Epithelial cell of proximal tubule (primary cell): ENCODE data around the gene ZNF14. TPM values are rescaled to one million over a fixed set of nuclear protein-coding genes. Genes with fewer than 3 reads are reported as not detected.

Experiments
- DNase-seq: peaks from one replicate; pipeline ENCODE4 v3.0.0-alpha.2; 2011; ENCODE audit warnings: low read depth
- H3K4me3 ChIP-seq: 2 replicates; pipeline ENCODE4 v1.5.1; 2011; ENCODE audit warnings: low read depth, mild to moderate bottlenecking, low read length
- CTCF ChIP-seq: conservative IDR thresholded peaks from 2 replicates; pipeline ENCODE4 v1.5.1; 2012; ENCODE audit warnings: low read depth, mild to moderate bottlenecking, low read length
- total RNA-seq: library from RNA; depleted of rRNA; stranded (reverse); fragments of >200 nt; gene quantifications from 2 replicates; pipeline ENCODE4 v1.2.3, GENCODE V29; 2015

Gene ZNF14
- total RNA-seq, 1 donor from 2014 or later: 2.7 TPM

GRCh38 chr19:19743176-19743575 is 10.3 kb upstream of the ZNF14 start:
- TF ChIP-seq CTCF: no peak
- DNase-seq: no peak
- H3K4me3 ChIP-seq: no peak overlapping the region

GRCh38 chr19:19742773-19743172 is 9.9 kb upstream of the ZNF14 start:
- no peak for TF ChIP-seq CTCF
- DNase-seq: no peak

GRCh38 chr19:19741184-19741583 is 8.3 kb upstream of the ZNF14 start:
- no peak for TF ChIP-seq CTCF
- no peak overlapping the region for H3K4me3 ChIP-seq
- DNase-seq: no peak

More at GRCh38 chr19:19742773-19743172, 9.9 kb upstream of the ZNF14 start:
- no peak overlapping the region for H3K4me3 ChIP-seq

- TF ChIP-seq CTCF: no peak
- no peak for DNase-seq
- H3K4me3 ChIP-seq: no peak overlapping the region
Observed at GRCh38 chr19:19740755-19741154, 7.8 kb upstream of the ZNF14 start.

GRCh38 chr19:19738564-19738963 is 5.7 kb upstream of the ZNF14 start:
- no peak for DNase-seq
- no peak overlapping the region for H3K4me3 ChIP-seq
- TF ChIP-seq CTCF: no peak

- no peak for DNase-seq
- TF ChIP-seq CTCF: no peak
Observed at GRCh38 chr19:19737559-19738332, 4.8 kb upstream of the ZNF14 start.

GRCh38 chr19:19721896-19722295 is 11.0 kb downstream of the ZNF14 start:
- no peak for DNase-seq
- no peak overlapping the region for H3K4me3 ChIP-seq
- no peak for TF ChIP-seq CTCF

More at GRCh38 chr19:19737559-19738332, 4.8 kb upstream of the ZNF14 start:
- H3K4me3 ChIP-seq: no peak overlapping the region
